MM.1S (cell line): ENCODE results near the gene PDILT.

Source experiments
- DNase-seq: peaks from one replicate; pipeline ENCODE4 v3.0.0-alpha.2; 2015
- H2AFZ ChIP-seq: fragments of 300-600 bp; sonication (generic); 2 replicates; pipeline ENCODE4 v1.6.0; 2016; ENCODE audit warnings: antibody characterized with exemption, low read length
- H3F3A ChIP-seq: fragments of 300-600 bp; sonication (generic); 2 replicates; pipeline ENCODE4 v1.6.1; 2016; ENCODE audit warnings: mild to moderate bottlenecking, antibody characterized with exemption, low read length, moderate library complexity, mixed read lengths; ENCODE audit not compliant: insufficient read depth
- H3K27ac ChIP-seq: fragments of 300-600 bp; sonication (generic); 2 replicates; pipeline ENCODE4 v1.5.1; 2016; ENCODE audit warnings: mild to moderate bottlenecking, low read length
- H3K27me3 ChIP-seq: fragments of 300-600 bp; sonication (generic); replicated peaks from 2 replicates; pipeline ENCODE4 v1.6.0; 2016; ENCODE audit warnings: low read length; ENCODE audit not compliant: insufficient read depth
- H3K36me3 ChIP-seq: fragments of 300-600 bp; sonication (generic); replicated peaks from 2 replicates; pipeline ENCODE4 v1.6.1; 2016; ENCODE audit warnings: mild to moderate bottlenecking, low read length, mixed read lengths; ENCODE audit not compliant: insufficient read depth
- H3K4me1 ChIP-seq: fragments of 300-600 bp; sonication (generic); 2 replicates; pipeline ENCODE4 v1.6.1; 2016; ENCODE audit warnings: low read length, mixed read lengths
- H3K4me2 ChIP-seq: fragments of 300-600 bp; sonication (generic); 2 replicates; pipeline ENCODE4 v1.6.0; 2016; ENCODE audit warnings: low read depth, low read length
- H3K4me3 ChIP-seq: fragments of 300-600 bp; sonication (generic); 2 replicates; pipeline ENCODE4 v1.5.1; 2016; ENCODE audit warnings: low read length, mixed read lengths
- H3K79me2 ChIP-seq: fragments of 300-600 bp; sonication (generic); 2 replicates; pipeline ENCODE4 v1.6.1; 2016; ENCODE audit warnings: mixed run types, low read length, mixed read lengths
- H3K9ac ChIP-seq: fragments of 300-600 bp; sonication (generic); 2 replicates; pipeline ENCODE4 v1.6.1; 2016; ENCODE audit warnings: low read length, mixed read lengths
- H3K9me2 ChIP-seq: fragments of 300-600 bp; sonication (generic); replicated peaks from 2 replicates; pipeline ENCODE4 v1.6.1; 2016; ENCODE audit warnings: mild to moderate bottlenecking, low read length, mixed read lengths; ENCODE audit not compliant: insufficient read depth
- H3K9me3 ChIP-seq: fragments of 300-600 bp; sonication (generic); replicated peaks from 2 replicates; pipeline ENCODE4 v1.6.1; 2016; ENCODE audit warnings: mild to moderate bottlenecking, low read length, mixed read lengths; ENCODE audit not compliant: insufficient read depth
- H4K20me1 ChIP-seq: fragments of 300-600 bp; sonication (generic); 2 replicates; pipeline ENCODE4 v1.6.1; 2016; ENCODE audit warnings: mild to moderate bottlenecking, low read length, moderate library complexity, mixed read lengths; ENCODE audit not compliant: insufficient read depth
- EZH2 ChIP-seq: fragments of 300-600 bp; sonication (generic); optimal IDR thresholded peaks from 2 replicates; pipeline ENCODE3; 2017; ENCODE audit warnings: low read depth, mild to moderate bottlenecking, antibody characterized with exemption, low read length, mixed read lengths
- EZH2phosphoT487 ChIP-seq: fragments of 300-600 bp; sonication (generic); IDR thresholded peaks from 2 replicates; pipeline ENCODE4 v1.6.1; 2018; ENCODE audit warnings: antibody characterized with exemption, low read length
- TF ChIP-seq, protein P1 (sequence below): fragments of 300-600 bp; sonication (generic); IDR thresholded peaks from 2 replicates; pipeline ENCODE4 v1.5.1; 2016; ENCODE audit warnings: antibody characterized with exemption, low read length, mixed read lengths

The PDILT gene

DNA sequence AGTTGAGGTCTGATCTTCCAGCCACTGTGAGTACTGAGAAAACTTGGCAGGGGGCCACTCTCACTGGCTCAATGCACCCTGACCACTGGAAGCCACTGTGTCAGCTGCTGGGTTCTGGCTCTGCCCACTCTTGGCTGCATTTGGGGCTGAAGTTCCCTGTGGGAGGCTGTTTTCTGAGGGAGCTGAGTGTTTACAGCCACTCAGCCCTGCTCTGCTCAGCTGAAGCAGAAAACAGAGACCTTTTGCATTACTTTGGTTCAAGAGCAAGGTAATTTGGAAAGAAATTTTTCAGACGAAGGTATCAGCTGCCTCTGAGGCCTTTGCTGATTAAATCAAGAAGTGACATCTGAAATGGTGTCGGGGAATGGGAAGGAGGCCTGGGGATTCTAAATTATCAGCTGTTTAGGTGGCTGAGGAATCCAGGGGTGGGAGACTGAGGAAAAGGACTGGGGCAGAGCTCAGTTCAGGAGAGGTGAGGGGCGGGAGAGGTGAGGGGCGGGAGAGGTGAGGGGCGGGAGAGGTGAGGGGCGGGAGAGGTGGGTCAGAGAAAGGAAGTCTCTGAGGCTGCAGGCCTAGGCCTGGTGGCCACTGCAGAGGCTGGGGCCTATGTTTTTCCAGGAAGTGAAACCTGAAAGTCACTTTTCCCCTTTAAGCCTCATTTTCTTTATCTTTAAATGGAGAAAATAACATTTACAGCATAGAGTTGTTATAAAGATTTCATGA lies 5.0 kb upstream of the PDILT start, which contains the start of gene ACSM5:
ACSM5 (plus strand) TSS at position 137 of the 723 bp plus-strand sequence. CDS start 1,951 bp downstream, outside the sequence.
- Histone ChIP-seq H2AFZ (no peak within 1 kb of the TSS), H3K27me3 (no peaks in the 10 kb centered on the region), H3K9me2 (no peaks in the 10 kb centered on the region), H3K9ac (no peak within 1 kb of the TSS), H3K4me2 (no peak within 1 kb of the TSS), H3K79me2 (no peaks in the 10 kb centered on the region), H3K4me3 (no peak within 1 kb of the TSS), H3K36me3 (no peaks in the 10 kb centered on the region), H3F3A (no peaks in the 10 kb centered on the region), H4K20me1 (no peaks in the 10 kb centered on the region), H3K4me1 (no peaks in the 10 kb centered on the region), H3K9me3 (no peaks in the 10 kb centered on the region), H3K27ac (no peak within 1 kb of the TSS)
- no peak for DNase-seq
- no peak for TF ChIP-seq EZH2phosphoT487
- TF ChIP-seq, protein P1, sequence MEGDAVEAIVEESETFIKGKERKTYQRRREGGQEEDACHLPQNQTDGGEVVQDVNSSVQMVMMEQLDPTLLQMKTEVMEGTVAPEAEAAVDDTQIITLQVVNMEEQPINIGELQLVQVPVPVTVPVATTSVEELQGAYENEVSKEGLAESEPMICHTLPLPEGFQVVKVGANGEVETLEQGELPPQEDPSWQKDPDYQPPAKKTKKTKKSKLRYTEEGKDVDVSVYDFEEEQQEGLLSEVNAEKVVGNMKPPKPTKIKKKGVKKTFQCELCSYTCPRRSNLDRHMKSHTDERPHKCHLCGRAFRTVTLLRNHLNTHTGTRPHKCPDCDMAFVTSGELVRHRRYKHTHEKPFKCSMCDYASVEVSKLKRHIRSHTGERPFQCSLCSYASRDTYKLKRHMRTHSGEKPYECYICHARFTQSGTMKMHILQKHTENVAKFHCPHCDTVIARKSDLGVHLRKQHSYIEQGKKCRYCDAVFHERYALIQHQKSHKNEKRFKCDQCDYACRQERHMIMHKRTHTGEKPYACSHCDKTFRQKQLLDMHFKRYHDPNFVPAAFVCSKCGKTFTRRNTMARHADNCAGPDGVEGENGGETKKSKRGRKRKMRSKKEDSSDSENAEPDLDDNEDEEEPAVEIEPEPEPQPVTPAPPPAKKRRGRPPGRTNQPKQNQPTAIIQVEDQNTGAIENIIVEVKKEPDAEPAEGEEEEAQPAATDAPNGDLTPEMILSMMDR: no peak
- no peak for TF ChIP-seq EZH2

DNA sequence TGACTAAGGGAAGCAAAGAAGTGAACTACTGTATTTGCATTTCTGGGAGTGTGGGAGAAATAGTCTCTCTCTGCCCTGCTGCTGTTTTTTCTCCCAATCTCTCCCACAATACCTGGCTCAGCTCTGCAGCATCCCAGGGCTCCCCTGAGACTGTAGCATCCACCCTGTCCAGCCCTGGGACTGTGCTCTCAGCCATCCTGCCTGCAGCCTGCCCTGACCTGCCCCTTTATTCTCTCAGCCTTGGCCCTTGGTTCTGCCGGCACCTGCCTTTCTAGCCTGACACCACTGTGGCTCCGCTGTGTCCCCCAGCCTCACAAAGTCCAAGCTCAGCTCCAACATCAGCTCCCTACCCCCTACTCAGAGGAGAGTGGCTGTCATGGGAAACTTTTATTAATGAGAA lies 1.9 kb downstream of the PDILT start:
- Histone ChIP-seq H3K9me2 (no peaks in the 10 kb centered on the region), H4K20me1 (no peaks in the 10 kb centered on the region), H3K9me3 (no peaks in the 10 kb centered on the region), H3K4me1 (no peaks in the 10 kb centered on the region), H3K79me2 (no peaks in the 10 kb centered on the region), H3K4me3 (no peak overlapping the region), H2AFZ (no peak overlapping the region), H3K27me3 (no peaks in the 10 kb centered on the region), H3F3A (no peaks in the 10 kb centered on the region), H3K4me2 (no peak overlapping the region), H3K9ac (no peak overlapping the region), H3K36me3 (no peaks in the 10 kb centered on the region), H3K27ac (no peak overlapping the region)
- no peak for DNase-seq
- TF ChIP-seq EZH2 (no peak), EZH2phosphoT487 (no peak)
- TF ChIP-seq, protein P1: no peak

DNA sequence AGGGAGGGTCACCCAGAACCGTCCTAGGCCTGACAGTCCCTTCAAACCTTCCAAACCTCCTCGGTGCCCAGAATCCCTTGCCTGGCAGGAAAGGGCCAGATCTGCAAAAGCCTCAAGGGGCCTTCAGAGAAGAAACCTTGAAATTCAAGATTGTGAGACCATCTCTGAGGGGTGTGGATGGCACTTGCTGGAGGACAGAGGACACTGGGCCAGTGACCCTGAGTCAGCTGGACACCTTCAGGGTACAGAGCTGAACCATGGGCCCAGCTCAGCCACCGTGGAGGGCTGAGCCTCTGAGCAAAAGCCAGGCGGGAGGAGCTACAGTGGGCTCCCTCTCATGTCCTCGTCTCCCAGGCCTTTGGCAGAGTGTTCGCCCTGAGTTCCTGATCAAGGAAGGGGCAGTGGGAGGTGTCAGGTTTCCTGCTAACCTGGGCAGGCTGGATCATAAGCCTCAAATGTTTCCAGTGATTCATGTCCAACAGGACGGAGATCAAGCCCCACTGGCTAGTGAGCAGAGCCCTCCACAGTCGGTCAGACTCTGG lies 3.0 kb downstream of the PDILT start:
- Histone ChIP-seq H3K27me3 (no peaks in the 10 kb centered on the region), H3K36me3 (no peaks in the 10 kb centered on the region), H2AFZ (no peak overlapping the region), H3K79me2 (no peaks in the 10 kb centered on the region), H3K4me3 (no peak overlapping the region), H4K20me1 (no peaks in the 10 kb centered on the region), H3K4me2 (no peak overlapping the region), H3K9me3 (no peaks in the 10 kb centered on the region), H3K9ac (no peak overlapping the region), H3F3A (no peaks in the 10 kb centered on the region), H3K4me1 (no peaks in the 10 kb centered on the region), H3K9me2 (no peaks in the 10 kb centered on the region), H3K27ac (no peak overlapping the region)
- no peak for TF ChIP-seq EZH2phosphoT487
- TF ChIP-seq, protein P1: no peak
- TF ChIP-seq EZH2: no peak
- DNase-seq: no peak
